ENCODE data around the gene KSR2.

KSR2 gene

DNA sequence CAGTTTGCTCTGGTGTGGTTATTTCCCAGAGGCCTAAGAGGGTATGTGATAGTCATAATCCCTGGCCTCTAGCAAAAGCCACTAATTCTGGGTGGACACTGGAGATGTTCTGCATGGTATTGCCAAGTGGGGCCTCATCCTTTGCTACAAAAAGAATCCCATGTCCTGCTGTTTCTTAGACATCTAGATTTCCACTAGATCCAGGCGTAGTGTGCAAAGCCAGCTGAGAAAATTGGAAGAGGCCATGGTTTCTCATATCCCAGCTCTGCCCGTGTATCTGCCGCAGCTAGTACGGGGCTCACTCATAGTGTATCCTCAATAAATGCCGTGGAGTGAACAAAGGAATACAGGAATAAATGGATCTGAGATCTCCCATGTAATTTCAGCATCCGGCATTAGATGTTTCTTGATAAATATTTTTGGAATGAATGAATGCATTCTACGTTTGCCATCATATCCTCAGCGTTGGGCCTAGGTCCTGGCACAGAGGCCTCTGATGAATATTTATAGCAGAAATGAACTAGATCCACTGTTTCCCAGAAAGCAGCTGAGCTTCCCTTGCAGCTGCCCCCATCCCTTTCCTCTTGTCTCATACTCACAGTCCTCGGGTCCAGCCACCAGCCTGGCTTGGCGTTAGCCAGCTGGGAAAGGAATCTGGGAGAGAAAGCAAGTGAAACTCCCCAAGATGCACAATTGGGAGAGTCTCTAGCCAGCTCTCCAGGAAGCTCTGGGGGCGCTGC is 531.1 kb downstream of the KSR2 start:
- no peak for DNase-seq

DNA sequence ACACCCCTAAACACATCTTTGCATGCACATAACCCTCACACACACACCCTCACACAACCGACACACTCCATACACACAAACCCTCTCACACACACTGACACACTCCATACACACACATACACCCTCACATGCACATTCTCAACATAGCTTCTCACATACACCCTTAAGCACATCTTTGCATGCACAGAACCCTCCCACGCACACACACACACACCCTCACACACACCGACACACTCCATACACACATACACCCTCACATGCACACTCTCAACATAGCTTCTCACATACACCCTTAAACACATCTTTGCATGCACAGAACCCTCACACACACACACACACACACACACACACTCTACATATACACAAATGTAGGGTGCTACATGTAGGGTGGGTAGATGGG is 534.9 kb downstream of the KSR2 start:
- DNase-seq, result no peak

DNA sequence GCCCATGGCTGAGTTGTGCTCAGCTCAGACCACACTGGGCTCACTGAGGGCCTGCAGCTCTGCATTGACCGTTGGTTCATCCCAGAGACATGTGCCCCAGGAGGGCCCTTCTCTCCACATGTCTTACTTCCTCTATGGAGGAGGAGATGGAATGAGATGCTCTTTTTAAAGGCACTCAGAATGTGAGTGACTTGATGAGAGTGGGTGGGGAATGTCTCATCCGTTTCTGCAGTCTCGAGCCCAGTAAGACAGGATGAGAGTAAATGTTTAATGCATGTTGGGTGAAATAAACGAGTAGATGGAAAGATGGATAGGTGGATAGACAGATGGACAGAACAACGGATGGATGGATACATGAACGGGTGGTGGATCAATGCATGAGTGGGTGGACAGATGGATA is 538.5 kb downstream of the KSR2 start:
- no peak for DNase-seq

DNA sequence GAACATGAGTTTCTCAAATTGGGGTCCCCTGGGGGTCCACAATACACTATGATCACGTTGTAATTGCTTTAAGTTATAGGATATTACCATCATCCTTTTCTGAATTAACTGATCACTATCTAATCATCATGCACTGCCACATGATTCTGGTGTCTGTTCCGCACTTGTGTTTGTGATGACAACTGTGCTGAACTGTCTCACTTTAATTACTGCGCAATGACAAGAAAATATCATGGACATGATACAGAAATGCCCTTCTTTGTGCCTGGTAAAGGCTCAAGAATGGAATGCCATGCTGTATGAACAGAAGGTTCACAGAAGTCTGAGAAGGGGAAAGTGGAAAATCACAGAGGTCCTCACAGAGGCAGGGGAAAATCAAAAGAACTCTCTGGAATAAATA is 541.6 kb downstream of the KSR2 start:
- no peak for DNase-seq

DNA sequence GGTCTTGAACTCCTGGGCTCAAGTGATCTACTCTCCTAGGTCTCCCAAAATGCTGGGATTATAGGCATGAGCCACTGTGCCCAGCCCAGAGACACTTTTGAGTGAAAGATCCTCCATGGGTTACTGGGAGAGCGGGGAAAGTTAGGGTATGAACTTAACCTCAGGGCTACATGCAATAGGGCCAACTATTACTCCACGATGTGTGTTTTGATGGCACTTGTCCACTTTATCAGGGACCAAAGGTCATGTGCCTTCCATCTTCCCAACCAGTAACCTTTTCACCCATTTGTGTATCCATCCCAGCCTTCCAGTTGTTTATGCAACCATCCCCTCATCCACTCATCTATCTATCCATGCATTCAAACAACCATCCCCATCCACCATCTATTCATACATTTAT is 546.8 kb downstream of the KSR2 start:
- DNase-seq, result no peak

DNA sequence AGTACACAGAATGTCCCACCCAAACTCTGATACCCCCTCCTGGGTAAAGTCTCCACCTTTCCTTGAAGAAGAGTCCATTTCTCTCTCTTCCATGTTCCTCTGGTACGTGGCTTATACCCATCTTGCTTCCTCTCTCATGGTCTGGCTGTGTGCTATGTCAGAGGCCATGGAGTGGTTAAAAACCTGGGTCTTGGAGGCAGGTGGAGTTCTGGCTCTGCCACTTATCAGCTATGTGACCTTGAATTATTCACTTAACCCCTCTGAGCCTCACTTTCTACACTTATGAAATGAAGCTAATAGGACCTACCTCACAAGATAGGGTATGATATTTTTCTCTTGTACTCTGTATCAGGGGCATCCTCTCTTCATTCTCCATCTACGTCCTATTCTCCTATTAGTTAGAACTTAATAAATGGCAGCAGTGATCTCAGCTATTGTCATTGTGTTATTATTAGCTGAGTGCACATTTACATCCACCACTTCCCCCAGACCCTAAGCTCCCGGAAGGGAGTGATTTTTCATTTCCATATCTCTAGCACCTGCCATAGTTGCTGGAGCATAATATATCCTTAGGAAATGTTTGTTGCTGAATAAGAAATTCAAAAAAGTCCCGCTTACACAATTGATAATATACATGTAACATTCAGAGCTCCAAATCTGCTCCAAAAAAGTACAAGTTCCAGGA is 547.6 kb downstream of the KSR2 start:
- DNase-seq, result no peak

DNA sequence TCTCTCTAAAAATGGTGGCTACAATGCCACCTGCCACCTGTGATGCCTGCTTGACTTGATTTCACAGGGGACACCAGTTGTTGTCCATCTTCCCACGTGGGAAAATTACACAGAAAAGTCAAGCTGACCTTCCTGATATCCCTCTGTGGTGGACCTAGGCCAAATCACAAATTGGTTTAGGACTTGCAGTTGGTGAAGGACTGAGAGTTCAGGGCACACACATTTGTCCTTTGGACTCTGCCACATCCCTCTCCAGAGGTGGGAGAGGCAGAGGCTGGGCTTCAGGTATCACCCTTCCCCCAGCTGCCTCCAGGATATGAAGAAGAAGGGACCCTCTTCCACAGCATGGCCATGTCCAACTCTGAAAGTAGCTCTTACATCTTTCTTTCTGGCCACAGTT is 551.8 kb downstream of the KSR2 start:
- no peak for DNase-seq

DNA sequence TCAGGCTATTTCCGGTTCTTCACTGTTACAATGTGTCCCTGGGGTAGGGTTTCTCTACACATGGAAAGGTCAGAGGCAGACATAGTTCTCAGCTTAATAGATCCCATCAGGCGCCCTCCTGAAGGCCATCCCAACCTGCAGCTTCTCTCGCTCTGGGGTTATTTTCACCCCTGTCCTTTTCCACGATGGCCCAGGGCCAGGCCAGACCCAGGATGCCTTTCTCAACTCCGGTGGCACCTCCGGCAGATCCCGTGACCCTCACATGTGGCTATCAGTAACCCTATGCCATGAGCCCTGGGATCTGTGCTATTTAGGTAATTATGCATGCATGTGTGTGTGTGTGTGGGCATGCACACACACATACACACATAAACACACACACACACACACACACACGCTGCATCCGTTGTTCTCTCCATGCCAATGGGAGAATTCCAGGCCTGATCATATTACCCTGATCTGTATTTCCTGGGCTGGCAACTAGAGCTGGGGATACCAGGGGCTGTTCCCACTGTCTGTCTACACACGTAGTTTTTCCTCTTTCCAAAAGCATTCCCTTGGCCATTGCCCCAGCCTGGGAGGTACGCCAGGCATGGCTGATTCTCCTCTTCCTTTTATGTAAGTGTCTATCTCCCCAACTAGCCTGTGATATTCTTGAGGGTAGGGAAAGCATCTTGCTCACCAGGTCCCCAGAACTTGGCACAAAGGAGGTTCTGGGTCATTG is 556.2 kb downstream of the KSR2 start:
- no peak for DNase-seq

DNA sequence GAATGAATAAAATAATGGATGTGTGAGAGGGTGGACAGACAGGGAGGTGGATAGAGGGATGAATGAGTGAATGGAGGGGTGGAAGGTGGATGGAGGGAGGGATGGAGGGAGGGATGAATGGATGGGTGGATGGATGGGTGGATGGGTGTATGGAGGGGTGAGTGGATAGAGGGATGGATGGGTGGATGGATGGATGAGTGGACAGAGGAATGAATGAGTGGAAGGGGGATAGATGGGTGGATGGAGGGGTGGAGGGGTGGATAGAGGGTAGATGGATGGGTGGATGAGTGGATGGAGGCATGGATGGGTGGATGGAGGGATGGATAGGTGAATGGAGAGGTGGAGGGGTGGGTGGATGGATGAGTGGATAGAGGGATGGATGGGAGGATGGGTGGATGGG is 559.5 kb downstream of the KSR2 start:
- no peak for DNase-seq

DNA sequence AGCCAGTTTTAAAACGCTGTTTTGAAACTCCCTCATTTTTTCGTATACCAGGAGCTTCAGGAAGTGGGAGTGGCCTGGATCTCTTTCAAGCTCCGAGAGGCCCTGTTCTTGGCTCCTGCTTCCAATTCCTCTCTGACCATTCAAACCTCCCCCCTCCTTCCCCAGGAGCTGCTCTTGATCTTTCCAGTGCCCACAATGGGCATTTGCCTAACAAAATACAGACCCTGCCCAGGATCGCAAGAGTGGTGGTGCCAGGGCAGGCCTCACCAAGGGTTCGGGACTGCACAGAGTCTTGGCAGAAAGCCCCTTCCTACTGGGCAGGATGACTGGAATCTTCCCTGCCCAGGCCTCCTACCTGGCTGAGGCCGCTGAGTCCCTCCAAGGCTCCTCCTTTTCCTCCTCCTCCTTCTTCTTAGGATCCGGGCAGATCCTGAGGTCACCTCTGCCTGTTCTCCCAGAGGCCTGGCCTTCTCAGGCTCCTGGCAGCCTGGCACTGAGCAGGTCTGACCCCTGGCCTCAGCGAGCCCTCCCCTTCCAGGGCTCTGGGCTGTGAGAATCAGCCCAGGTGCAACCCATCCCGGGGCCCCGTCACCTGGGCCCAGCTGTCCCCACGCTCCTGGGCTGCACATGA is 560.5 kb downstream of the KSR2 start:
- no peak for DNase-seq

DNA sequence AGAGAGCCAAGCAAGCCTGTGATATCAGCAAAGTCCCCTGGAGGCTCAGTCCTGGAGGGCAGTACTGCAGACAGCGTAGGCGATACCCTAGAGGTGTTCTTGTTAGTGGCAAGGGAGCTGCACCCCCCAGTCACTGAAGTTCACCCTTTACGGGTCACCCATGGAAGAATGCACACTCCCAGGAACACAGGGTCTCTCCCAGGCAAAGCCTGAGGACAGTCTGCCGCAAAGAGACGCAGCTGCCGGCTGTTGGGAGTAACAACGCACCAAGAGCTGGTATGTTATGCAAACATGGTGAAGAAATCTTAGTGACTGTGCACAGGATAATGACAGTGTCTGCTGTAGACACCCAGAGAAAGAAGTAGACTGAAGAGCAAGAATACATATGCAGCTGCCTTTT is 563.9 kb downstream of the KSR2 start:
- no peak for DNase-seq

DNA sequence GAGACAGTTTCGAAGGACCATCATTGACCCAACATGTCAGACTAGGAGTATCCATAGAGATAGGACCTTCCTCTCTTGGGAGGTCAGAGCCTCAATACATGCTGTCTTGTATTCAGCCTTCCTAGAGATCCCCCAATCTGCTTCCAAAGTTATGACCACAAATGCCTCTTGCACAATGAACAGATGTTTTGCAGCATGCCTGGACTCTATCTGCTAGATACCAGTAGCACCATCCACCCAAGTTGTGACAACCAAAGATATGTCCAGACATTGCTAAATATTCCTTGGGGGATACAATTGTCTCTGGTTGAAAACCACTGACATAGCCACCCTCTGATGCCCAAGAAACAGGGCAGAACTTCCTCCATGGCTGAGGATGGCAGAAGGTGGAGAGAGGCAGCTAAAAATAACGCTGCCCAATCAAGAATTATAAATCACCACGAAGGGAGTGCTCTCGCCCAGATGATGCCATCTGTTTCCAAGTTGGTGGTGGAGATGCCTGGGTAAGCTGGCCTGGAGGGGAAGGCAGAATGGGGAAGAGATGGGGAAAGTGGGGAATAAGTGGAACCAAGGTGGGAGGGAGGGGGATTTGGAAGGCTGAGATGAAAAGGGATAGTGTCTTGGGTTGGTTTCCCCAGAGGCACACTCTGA is 564.5 kb downstream of the KSR2 start:
- no peak for DNase-seq

DNA sequence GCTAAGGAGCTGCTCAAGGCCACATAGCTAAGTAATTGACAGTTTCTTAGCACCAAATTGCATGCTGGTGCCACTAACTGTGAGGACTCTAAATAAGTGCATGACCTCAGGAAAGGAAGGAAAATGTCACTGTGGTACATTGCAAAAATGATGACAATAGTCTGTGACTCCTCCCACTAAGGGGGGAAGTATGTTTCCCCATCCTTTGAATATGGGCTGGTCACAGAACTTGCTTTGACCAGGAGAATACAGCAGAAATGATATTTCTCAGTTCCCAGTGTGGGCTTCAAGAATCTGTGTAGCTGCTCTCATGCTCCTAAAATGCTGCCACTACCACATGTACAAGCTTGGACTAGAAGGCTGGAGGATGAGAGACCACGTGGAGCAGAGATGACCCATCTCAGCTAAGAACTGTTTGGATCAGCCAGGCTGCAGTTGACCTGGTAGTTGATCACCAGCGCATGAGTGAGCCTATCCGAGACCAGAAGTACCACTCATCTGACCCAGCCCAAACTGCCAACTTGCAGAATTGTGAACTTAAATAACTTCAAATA is 565.1 kb downstream of the KSR2 start:
- no peak for DNase-seq

Measured in GDM1 (cell line).